Osteocyte (in vitro differentiated cells): ENCODE data around the gene SPINT4. TPM values are rescaled to one million over a fixed set of nuclear protein-coding genes. Genes with fewer than 3 reads are reported as not detected.
"Not testable (repeated sequence)": the region's sequence is repeated elsewhere in the genome, so short reads cannot be mapped to it uniquely, and the experiment has no call there.

Source experiments
- DNase-seq: peaks from one replicate; pipeline ENCODE4 v3.0.0; 2021; ENCODE audit warnings: mixed read lengths; ENCODE audit not compliant: unreplicated experiment; ENCODE audit errors: extremely low spot score
- H3K27ac Mint-ChIP-seq: one replicate; pipeline ENCODE4 v1.8.0; 2021; ENCODE audit warnings: mild to moderate bottlenecking, mixed read lengths; ENCODE audit not compliant: unreplicated experiment
- H3K27me3 Mint-ChIP-seq: one replicate; pipeline ENCODE4 v1.8.0; 2021; ENCODE audit warnings: mixed read lengths; ENCODE audit not compliant: unreplicated experiment
- H3K36me3 Mint-ChIP-seq: one replicate; pipeline ENCODE4 v1.8.0; 2021; ENCODE audit warnings: mixed read lengths; ENCODE audit not compliant: unreplicated experiment
- H3K4me1 Mint-ChIP-seq: one replicate; pipeline ENCODE4 v1.8.0; 2021; ENCODE audit warnings: mixed read lengths; ENCODE audit not compliant: unreplicated experiment
- H3K4me3 Mint-ChIP-seq: one replicate; pipeline ENCODE4 v1.8.0; 2021; ENCODE audit warnings: mild to moderate bottlenecking, moderate library complexity, mixed read lengths; ENCODE audit not compliant: unreplicated experiment
- H3K9me3 Mint-ChIP-seq: one replicate; pipeline ENCODE4 v1.8.0; 2021; ENCODE audit warnings: mixed read lengths; ENCODE audit not compliant: unreplicated experiment
- total RNA-seq: library from RNA; stranded (reverse); gene quantifications from 2 replicates; pipeline ENCODE4 v1.2.1, GENCODE V29; 2021
- TF ChIP-seq, protein P1 (sequence below): fragments of 200-600 bp; sonication (generic); IDR thresholded peaks from 2 replicates; pipeline ENCODE4 v1.5.0; 2021; ENCODE audit warnings: antibody characterized with exemption, mild to moderate bottlenecking, moderate library complexity

The SPINT4 gene
- total RNA-seq, 1 donor from 2014 or later = not detected

DNA sequence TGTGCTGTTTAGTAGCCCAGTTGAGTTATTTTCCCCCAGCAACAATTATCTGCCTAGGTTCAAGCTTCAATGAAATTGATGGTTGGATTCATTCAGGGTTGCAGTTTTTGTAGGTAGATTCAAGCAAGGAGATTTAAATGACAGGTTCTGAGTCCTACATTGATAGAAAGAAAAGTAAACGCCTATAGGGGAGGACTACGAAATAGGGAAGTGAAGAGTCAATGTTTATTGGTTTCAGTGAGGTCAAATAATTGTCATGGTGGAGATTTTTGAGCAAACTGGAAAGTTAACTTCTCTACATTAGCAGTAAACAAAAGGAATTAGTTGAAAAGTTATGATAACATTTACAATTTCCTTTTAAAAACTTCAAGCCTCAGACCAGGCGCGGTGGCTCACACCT, 21.0 kb upstream of the SPINT4 start:
- Mint-ChIP-seq H3K36me3 (no peaks in the 10 kb centered on the region), H3K27ac (no peak overlapping the region), H3K4me1 (no peaks in the 10 kb centered on the region), H3K9me3 (no peaks in the 10 kb centered on the region), H3K4me3 (no peak overlapping the region), H3K27me3 (peaks cover 15% of the 10 kb centered on the region)
- no peak for DNase-seq
- TF ChIP-seq, protein P1, sequence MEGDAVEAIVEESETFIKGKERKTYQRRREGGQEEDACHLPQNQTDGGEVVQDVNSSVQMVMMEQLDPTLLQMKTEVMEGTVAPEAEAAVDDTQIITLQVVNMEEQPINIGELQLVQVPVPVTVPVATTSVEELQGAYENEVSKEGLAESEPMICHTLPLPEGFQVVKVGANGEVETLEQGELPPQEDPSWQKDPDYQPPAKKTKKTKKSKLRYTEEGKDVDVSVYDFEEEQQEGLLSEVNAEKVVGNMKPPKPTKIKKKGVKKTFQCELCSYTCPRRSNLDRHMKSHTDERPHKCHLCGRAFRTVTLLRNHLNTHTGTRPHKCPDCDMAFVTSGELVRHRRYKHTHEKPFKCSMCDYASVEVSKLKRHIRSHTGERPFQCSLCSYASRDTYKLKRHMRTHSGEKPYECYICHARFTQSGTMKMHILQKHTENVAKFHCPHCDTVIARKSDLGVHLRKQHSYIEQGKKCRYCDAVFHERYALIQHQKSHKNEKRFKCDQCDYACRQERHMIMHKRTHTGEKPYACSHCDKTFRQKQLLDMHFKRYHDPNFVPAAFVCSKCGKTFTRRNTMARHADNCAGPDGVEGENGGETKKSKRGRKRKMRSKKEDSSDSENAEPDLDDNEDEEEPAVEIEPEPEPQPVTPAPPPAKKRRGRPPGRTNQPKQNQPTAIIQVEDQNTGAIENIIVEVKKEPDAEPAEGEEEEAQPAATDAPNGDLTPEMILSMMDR = no peak

DNA sequence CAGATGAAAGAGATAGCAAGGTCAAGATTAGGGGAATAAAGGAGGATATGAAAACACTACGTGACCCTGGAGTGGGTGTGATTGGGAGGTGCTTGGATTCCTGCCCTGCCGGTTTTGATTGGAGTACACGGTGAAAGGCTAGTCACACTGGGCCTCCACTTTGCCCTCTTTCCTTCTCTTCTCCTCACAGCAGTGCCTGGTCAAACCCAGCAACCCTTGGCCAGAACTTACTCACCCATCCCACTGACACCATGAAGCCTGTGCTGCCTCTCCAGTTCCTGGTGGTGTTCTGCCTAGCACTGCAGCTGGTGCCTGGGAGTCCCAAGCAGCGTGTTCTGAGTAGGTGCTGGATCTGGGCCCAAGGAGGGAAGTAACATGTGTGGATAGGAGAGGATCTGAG, 20.3 kb upstream of the SPINT4 start, which contains the start of gene WFDC13:
WFDC13 (plus strand) TSS at position 166 of the 400 bp plus-strand sequence; CDS start at position 252, 86 bp downstream.
- Mint-ChIP-seq H3K27me3 (peaks cover 13% of the 10 kb centered on the region), H3K4me1 (no peaks in the 10 kb centered on the region), H3K9me3 (no peaks in the 10 kb centered on the region), H3K4me3 (no peak within 1 kb of the TSS), H3K27ac (no peak within 1 kb of the TSS), H3K36me3 (no peaks in the 10 kb centered on the region)
- TF ChIP-seq, protein P1 = no peak
- DNase-seq = no peak

DNA sequence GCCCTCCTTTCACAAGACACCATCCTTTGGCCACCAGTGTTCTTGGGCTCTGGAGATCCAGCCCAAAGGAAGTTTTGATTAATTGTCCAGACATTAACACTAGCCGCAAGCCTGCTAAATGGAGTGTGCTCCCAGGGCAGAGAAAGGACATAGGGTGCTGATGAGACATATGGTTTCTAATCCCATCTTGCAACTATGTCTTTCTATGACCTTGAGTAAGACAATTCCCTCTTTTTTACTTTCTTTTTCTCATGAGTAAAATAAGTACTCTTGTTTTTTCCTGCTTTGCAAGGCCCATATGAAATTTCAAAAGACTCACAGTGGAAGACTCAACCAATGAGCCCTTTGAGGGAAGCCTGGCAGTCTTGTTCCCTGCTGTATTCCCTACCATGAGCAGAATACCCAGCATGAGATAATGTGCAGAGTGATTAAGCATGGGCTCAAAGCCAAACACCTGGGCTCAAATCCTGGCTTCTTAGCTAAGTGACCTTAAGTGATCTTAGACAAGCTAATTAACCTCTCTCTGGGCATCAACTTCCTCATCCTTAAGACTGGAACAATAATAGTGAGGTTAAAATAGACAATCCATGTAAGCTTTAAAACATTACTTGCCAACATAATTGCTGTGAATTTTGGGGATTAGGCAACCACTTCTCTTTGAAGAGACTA, 17.0 kb upstream of the SPINT4 start, which contains the start of gene WFDC10B:
WFDC10B (minus strand) TSS at position 51 of the 669 bp plus-strand sequence. CDS start 19,027 bp downstream, outside the sequence.
- Mint-ChIP-seq H3K36me3 (no peaks in the 10 kb centered on the region), H3K27me3 (peaks cover 6% of the 10 kb centered on the region), H3K27ac (no peak within 1 kb of the TSS), H3K4me1 (no peaks in the 10 kb centered on the region), H3K9me3 (no peaks in the 10 kb centered on the region), H3K4me3 (no peak within 1 kb of the TSS)
- TF ChIP-seq, protein P1 = no peak
- no peak for DNase-seq

DNA sequence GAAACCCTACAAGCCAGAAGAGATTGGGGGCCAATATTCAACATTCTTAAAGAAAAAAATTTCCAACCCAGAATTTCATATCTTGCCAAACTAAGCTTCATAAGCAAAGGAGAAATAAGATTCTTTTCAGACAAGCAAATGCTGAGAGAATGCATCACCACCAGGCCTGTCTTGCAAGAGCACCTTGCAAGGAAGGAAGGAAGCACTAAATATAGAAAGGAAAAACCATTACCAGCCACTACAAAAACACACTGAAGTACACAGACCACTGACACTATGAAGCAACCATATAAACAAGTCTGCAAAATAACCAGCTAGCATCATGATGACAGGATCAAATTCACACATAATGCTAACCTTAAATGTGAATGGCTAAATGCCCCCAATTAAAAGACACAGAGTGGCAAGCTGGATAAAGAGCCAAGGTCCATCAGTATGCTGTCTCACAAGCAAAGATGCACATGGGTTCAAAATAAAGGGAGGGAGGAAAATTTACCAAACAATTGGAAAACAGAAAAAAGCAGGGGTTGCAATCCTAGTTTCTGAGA, 5.9 kb upstream of the SPINT4 start:
- H3K27ac Mint-ChIP-seq, DNase-seq, H3K36me3 Mint-ChIP-seq, H3K27me3 Mint-ChIP-seq, H3K9me3 Mint-ChIP-seq, H3K4me3 Mint-ChIP-seq, H3K4me1 Mint-ChIP-seq: not testable (repeated sequence)

DNA sequence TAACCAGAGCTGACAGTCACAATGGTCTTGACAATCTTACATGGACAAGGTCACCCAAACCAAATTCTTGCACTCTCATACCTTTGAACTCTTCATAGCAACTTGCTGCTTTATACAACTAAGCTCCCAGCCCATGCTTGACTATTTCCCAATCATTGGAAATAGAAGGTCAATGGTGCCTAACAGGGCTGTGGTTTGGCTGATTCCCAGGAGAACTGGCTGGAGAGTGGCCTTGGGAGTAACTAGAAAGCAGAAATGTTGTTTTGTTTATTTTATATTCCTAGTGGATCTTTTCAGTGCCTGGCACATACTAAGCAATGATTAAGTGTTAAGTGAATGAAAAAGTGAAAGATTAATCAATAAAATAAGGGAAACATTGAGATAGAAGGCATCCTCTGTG, 3.0 kb downstream of the SPINT4 start:
- H3K9me3 Mint-ChIP-seq = no peaks in the 10 kb centered on the region
- TF ChIP-seq, protein P1 = no peak
- H3K27me3 Mint-ChIP-seq = peaks cover 9% of the 10 kb centered on the region
- no peak for DNase-seq
- H3K4me3 Mint-ChIP-seq = no peak overlapping the region
- no peaks in the 10 kb centered on the region for H3K36me3 Mint-ChIP-seq
- H3K27ac Mint-ChIP-seq = no peak overlapping the region
- H3K4me1 Mint-ChIP-seq = no peaks in the 10 kb centered on the region
